Head of caudate nucleus (tissue), 42 donors: ENCODE measurements around the gene XBP1.

Source experiments
- DNase-seq, 42 donors: peaks; one replicate each; pipeline versions ENCODE4 v3.0.0 to v3.0.0-alpha.2; 2020 to 2021; ENCODE audit warnings: mixed read lengths in 7 of 42
- intact Hi-C: fragments of 100-400 bp; cut with DNase I; formaldehyde crosslinking; loops from one replicate; pipeline ENCODE4 v1.15.0; 2022

The XBP1 gene

DNA sequence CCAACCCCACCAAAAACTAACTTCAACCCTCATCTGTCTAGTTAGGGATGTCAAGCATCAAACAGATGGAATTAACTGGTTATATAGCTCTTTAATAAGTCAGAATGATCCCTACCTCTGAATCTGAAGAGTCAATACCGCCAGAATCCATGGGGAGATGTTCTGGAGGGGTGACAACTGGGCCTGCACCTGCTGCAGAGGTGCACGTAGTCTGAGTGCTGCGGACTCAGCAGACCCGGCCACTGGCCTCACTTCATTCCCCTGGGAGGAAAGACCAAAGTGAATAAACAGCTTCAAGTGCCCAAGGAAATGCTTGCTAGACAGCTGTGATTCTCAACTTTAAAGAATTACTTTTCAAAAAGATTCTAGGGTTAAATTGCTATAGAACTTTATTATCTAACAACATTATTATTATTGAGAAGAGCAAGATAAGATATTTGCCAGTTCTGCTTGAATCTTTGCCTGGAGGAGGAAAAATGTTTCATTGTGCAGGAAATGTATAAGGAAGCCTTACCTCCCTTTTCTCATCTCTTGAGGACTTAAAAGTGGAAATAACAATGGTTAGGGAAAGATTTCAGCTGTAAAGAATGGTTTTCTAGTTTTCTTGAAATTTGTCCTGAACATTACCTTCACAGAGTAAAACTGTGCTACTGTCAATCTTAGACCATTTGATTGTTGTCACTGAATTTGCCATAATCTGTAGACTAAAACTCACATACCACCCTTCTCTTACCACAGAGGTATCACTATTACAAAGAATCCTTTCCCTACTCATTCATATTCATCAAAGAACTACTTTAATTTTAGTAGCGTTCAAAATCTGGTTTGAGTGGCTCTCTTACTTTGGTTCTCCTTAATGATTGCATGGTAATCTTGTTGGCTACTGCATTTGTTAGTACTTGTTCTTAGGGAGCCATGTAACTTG, 4.2 kb downstream of the XBP1 start:
- no peak for DNase-seq
- intact Hi-C loops: no loop called here

DNA sequence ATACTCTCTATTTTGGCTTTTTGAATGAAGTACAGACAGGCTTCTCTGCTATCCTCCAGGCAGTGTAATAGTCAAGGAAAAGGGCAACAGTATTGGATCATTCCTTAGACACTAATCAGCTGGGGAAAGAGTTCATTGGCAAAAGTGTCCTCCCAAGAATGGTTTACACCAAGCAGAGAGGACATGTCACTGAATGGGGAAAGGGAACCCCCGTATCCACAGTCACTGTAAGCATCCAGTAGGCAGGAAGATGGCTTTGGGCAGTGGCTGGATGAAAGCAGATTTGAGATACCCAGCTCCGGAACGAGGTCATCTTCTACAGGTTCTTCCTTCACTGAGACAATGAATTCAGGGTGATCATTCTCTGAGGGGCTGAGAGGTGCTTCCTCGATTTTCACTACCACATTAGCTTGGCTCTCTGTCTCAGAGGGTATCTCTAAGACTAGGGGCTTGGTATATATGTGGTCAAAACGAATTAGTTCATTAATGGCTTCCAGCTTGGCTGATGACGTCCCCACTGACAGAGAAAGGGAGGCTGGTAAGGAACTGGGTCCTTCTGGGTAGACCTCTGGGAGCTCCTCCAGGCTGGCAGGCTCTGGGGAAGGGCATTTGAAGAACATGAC, 5.2 kb downstream of the XBP1 start:
- intact Hi-C loops: no loop called here
- DNase-seq: no peak

DNA sequence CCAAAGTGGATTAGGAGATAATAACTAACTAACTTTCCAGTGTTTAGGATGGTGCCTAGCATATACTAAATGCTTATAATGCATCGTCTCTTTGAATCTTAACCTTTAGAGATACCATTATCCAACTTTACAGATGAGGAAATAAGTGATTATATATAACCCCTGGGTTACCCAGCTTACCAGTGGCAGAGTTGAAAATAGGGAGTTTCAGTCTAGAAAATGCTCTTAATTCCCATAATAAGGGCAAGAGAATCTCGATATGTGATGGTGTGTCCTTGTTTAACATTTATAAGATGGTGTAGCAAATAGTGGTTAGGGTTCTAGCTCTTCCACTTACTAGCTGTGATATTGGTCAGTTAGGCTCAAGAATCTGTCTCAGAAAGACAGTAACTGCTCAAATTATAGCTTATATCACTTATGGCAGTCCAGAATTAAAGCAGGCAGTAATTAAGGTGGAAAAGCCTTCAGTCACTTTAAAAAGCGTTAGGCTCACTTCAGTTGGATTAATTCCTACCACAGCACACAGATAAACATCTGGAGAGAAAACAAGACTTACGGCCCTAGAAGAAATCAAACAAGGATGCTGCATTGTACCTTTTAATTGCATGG, 6.3 kb downstream of the XBP1 start:
- DNase-seq: no peak
- intact Hi-C loops: no loop called here

DNA sequence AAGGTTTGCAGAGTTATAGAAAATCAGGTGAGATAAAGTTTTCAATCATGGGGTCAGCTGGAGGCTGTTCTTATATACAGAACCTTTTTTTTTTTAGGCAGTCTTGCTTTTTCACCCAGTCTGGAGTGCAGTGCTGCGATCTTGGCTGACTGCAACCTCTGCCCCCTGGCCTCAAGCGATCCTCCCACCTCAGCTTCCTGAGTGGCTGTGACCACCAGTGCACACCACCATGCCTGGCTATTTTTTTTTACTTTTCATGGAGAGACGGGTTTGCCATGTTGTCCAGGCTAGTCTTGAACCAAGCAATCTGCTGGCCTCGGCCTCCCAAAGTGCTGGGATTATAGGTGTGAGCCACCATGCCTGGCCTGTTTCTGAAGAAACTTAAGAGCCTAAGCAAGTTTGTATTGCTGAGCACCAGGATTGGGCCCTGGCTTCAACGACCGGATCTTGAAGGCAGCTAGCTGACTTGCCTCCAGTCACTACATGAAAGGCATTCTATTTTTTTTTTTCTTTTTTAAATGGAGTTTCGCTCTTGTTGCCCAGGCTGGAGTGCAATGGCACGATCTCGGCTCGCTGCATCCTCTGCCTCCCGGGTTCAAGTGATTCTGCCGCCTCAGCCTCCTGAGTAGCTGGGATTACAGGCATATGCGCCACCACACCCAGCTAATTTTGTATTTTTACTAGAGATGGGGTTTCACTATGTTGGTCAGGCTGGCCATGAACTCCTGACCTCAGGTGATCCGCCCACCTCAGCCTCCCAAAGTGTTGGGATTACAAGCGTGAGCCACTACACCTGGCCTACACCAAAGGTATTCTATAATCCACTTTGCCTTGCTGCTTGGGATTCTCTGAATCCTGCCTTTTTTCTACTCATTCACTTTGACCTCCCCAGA, 7.6 kb downstream of the XBP1 start:
- DNase-seq: no peak
- intact Hi-C loops: no loop called here

DNA sequence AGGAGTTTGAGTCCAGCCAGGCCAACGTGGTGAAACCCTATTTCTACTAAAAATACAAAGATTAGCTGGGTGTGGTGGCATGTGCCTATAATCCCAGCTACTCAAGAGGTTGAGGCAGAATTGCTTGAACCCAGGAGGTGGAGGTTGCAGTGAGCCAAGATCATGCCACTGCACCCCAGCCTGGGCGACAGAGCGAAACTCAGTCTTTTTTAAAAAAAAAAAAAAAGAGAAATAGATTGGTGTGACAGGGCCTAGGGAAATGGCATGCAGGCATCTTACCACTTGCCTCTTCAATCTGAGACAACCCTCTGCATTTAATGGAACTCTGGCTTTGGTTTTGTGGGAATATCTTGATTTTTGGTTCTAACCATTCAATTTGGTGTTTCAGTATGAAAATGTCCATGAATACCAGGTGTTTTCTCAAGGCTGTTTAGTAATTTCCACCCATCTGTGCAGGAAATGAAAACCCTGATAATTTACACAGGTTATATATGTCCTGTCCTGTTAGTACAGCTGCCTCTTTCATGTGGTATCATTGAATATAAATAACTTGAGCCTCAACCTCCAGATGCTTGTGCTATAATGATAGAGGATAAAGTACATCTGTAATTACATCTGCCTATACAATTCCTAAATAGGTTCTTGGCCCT, 8.4 kb downstream of the XBP1 start:
- no peak for DNase-seq
- intact Hi-C loops: no loop called here

DNA sequence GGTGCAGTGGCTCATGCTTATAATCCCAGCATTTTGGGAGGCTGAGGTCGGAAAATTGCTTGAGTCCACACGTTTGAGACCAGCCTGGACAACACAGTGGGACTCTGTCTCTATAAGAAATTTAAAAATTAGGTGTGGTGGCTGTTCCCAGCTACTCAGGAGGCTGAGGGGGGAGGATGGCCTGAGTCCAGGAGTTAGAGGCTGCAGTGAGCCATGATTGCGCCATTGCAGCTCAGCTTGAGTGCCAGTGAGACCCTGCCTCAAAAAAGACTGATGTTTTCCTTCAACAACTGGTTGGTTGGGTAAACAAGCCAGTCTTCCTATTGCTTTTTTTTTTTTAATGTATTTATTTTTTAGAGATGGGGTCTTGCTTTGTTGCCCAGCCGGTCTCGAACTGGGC, 9.2 kb downstream of the XBP1 start:
- DNase-seq: no peak

DNA sequence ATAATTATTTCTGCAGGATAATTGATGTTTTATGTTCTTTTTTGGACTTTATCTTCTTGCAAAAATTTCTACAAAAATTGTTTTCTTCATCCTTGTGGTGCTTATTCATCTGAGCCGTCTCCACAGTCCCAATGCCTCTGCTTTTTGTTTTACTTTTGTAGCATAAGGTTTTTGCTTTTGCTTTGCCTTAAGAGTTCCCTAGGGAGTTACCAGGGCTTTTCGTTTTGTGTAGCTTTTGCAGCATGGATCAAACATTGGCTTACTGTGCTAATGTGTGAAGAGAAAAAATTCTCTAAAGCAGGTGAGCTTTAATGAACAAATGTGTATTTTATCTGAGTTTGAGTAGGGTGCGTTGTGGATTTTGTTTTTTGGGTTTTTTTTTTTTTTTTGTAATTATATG, 11.8 kb downstream of the XBP1 start:
- intact Hi-C loops: no loop called here
- DNase-seq: no peak

More for the DNA sequence above, 9.2 kb downstream of the XBP1 start:
- intact Hi-C loops: no loop called here

DNA sequence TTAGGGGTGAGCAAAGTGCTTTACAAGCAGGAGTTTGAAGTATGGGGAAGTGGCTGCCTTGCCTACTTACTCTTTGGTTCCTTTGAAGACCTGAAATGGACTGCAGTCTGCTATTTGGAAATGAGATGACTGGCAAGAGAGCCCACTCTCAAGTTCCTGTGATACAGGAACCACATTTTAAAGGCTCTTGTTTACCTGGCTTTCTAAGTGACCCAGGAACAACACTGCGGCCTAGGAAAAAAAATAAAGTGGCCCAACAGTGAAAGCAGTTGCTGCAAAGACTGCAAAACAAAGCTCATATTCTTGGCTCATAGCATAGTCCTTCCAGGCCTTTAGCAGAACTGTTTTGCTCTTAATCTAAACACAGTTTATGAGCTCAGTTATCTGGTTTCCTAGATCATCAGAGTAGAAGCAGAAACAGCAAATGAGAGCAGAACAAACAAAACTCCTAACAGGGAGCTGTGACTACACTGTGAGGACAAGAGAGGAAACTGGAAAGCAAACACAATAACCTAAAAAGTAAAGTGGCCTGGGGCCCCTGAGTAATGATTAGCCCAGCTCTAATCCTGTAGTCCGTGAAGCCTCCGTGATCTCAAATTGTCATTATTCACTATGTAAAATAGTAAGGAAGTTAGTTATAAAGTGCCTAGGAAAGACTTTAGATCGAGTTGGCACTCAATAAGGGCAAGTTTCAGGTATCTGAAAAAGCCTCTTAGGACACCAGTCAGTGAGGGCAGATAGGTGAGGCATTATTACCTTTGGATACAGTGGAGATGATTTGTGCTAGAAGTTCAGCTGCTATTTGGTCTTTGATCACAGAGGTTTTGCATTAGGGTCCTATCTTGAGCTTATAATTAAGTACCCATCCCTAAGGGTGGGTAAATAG, 16.3 kb downstream of the XBP1 start:
- intact Hi-C loops: no loop called here
- DNase-seq: no peak

DNA sequence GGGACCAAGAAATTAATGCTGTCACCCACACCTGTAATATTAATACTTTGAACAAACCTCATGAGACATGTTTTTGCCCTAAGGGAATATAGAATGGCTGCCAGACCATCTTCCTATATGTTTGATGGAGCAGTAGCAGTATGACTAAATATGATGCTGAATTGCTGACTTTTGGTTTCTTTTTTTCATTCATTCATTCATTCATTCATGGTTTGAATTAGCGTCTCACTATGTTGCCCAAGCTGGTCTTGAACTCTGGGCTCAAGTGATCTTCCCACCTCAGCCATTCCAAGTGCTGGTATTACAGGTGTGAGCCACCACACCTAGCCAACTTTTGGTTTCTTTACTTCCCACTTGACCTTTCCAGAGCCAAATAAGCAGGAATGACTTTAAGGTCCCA, 20.1 kb downstream of the XBP1 start:
- intact Hi-C loops: no loop called here
- DNase-seq: no peak

DNA sequence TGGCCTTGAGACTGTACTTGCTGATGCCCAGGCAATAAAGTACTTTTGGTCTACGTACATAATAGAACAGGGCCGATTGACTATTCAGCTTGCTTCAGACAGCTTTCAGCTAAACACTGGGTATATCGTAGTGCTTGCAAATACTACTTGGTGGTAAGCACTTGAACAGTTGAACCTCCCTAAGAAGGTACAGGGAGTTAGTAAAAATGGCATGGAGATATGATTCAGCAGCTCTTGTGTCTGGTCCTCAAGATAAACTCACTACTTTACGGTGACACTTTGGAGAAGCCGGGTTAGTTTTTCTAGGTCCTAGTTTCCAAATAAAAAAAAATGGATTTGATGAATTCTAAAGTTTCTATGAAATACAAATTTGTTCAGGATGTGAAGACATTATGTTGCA, 20.5 kb downstream of the XBP1 start:
- intact Hi-C loops: no loop called here
- DNase-seq: no peak

DNA sequence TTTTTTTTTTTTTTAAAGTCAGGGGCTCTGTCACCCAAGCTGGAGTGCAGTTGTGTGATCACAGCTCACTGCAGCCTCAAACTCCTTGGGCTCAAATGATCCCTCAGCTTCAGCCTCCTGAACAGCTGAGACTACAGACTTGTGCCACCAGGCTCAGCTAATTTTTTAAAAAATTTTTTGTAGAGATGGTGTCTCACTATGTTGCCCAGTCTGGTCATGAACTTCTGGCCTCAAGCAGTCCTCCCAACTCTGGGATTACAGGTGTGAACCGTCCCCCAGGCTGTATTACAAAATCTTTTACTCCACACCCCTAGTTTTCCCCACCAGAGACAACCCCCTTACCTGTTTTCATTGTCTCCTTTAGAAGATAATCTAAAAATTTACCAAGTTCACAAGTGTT, 26.0 kb downstream of the XBP1 start:
- DNase-seq: no peak

DNA sequence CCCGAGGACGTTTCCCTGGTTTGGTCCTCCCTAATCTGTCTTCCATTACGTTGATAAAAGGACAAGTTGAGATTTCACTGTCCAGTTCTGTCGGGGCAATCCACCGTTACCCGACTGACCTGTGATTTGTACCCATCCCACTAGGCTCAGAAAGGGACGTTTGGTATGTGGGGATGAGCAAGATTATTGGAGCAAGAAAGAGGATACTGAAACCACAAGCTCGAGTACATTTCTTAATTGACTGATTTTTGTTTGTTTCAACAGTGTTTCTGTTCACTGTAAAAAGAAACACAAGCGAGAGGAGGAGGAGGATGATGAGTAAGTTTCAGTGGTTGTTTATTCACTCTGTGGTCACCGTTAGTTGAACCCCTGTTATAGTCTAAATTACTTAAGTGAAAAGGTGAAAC, 26.9 kb downstream of the XBP1 start:
- no peak for DNase-seq
- intact Hi-C loops: no loop called here

More for the DNA sequence above, 26.0 kb downstream of the XBP1 start:
- intact Hi-C loops: no loop called here

DNA sequence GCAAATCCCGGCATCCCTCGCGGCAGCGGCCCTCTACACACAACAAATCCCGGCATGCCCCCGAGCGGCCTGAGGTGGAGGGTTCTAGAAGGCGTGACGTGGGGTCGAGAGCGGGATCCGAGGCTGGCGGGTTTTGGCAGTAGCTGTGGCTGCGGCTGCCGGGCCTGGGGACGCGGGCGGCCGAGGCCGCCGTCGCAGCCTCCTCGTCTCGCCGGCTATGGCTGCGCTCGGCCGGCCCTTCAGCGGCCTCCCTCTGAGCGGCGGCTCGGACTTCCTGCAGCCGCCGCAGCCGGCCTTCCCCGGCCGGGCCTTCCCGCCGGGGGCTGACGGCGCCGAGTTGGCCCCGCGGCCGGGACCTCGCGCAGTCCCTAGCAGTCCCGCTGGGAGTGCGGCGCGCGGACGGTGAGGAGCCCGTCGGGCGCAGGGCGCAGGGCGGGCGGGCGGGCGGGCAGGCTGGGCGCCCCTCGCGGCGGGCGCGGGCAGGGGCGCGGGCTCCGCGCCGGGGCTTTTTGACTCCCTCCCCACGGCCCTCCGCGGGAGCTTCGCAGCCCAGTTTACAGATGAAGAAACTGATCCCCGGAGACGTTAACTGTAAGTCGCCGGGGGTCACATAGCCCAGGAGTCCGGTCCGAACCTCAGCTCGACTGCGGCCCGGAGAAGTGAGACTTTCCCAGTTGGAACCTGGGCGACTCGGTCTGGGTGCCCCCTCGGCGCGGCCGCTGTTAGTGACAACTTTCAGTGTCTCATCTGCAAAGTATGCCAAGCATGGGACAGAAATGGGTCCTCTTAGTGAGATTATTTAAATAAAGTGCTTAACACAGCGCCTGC, 27.5 kb downstream of the XBP1 start, which contains the start of gene CCDC117:
Gene CCDC117, plus strand, starts transcription at position 63 of the 828 bp plus-strand sequence. Its CDS starts 155 bp downstream, at position 218.
- intact Hi-C loops: no loop called here
- DNase-seq: peak; percentile 95 to 99 (median 97)

DNA sequence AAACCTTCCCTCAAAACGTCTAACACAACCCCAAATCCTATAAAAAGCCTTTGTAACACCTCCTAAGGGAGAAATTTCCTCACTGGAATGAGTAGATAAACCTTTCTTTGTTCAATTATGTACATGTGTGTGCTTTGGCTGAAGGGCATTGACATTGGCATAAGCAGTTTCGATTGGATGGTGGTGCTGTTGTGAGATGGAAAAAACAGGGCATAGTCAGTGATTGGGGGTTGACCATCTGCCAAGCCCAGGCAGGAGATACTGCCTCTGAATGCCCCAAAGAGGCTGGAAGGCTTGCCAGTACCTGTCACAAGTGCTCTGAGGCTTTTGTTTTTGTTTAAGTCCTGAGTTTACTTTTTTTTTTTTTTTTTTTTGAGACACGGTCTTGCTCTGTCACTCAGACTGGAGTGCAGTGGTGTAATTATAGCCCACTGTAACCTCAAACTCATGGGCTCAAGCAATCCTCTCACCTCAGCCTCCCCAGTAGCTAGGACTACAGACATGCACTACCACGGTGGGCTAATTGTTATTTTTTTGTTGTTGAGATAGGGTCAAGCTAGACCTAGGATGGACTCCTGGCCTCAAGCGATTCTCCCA, 29.1 kb downstream of the XBP1 start:
- intact Hi-C loops: no loop called here
- no peak for DNase-seq

DNA sequence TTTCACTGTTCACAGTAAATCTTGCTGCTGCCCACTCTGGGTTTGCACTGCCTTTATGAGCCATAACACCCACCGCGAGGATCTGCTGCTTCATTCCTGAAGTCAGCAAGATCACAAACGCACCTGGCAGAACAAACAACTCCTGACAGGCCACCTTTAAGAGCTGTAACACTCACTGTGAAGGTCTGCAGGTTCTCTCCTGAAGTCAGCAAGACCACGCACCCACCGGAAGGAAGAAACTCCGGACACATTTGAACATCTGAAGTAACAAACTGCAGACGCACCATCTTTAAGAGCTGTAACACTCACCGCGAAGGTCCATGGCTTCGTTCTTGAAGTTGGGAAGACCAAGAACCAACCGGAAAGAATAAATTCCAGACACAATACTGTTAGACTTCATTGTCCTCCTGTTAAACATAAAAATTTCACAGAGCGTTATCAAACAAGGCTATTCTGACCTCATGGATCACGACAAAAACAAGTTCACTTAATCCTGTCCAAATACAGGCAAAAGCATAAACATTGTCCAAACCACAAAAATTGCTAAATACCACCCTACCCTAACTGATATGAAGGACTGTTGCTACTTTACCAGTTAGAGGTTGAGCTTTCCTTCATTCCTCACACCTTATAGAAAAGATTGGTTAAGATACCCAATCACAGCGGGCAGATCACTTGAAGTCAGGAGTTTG, 30.8 kb downstream of the XBP1 start:
- DNase-seq: no peak
- intact Hi-C loops: no loop called here
